ENCODE measurements around the gene TREML4. TPM values are rescaled to one million over a fixed set of nuclear protein-coding genes. Genes with fewer than 3 reads are reported as not detected.
A peak's percentile ranks its signal among the peaks of the same experiment; 100 is the strongest.

The TREML4 gene
- total and polyA plus RNA-seq, 4 donors, result 0.08 to 0.31 TPM; not detected in 2

- Histone ChIP-seq H3K9me3 (ENCODE audit: control insufficient read depth in 4 of 4, low read length in 3 of 4) (no peaks in the 10 kb centered on the region), H3K4me1 (ENCODE audit: control insufficient read depth in 4 of 4, insufficient read depth in 4 of 4, low read length in 3 of 4) (no peaks in the 10 kb centered on the region), H3K27ac (ENCODE audit: low read depth in 1 of 2, low read length in 2 of 2) (no peak overlapping the region), H3K27me3 (ENCODE audit: control insufficient read depth in 4 of 4, insufficient read depth in 4 of 4, low read length in 3 of 4) (peaks cover 0 to 13% (median 0%) of the 10 kb centered on the region in 4 donors), H3K36me3 (ENCODE audit: control insufficient read depth in 4 of 4, insufficient read depth in 3 of 4, low read depth in 1 of 4, low read length in 3 of 4) (no peaks in the 10 kb centered on the region), H3K9ac (ENCODE audit: low read depth in 1 of 2, low read length in 2 of 2) (no peak overlapping the region), H3K4me3 (ENCODE audit: low read depth in 1 of 3, low read length in 3 of 3) (no peak overlapping the region)
- DNase-seq (ENCODE audit: low spot score), result no peak
- WGBS, result 64% methylated on average over 3 of the region's 3 CpGs
- TF ChIP-seq SP1 (IDR thresholded peaks at IDR 0.05) (no peak), HNF4G (IDR thresholded peaks at IDR 0.05) (no peak), NR2F2 (IDR thresholded peaks at IDR 0.05) (no peak), REST (IDR thresholded peaks at IDR 0.05) (no peak)
Measured at GRCh38 chr6:41226752-41227151, 1.4 kb upstream of the TREML4 start.

- WGBS, result 56% methylated on average over 5 of the region's 5 CpGs
- Histone ChIP-seq H3K36me3 (ENCODE audit: control insufficient read depth in 4 of 4, insufficient read depth in 3 of 4, low read depth in 1 of 4, low read length in 3 of 4) (no peaks in the 10 kb centered on the region), H3K4me3 (ENCODE audit: low read depth in 1 of 3, low read length in 3 of 3) (no peak overlapping the region), H3K4me1 (ENCODE audit: control insufficient read depth in 4 of 4, insufficient read depth in 4 of 4, low read length in 3 of 4) (no peaks in the 10 kb centered on the region), H3K27ac (ENCODE audit: low read depth in 1 of 2, low read length in 2 of 2) (no peak overlapping the region), H3K27me3 (ENCODE audit: control insufficient read depth in 4 of 4, insufficient read depth in 4 of 4, low read length in 3 of 4) (peaks cover 0 to 13% (median 0%) of the 10 kb centered on the region in 4 donors), H3K9ac (ENCODE audit: low read depth in 1 of 2, low read length in 2 of 2) (no peak overlapping the region), H3K9me3 (ENCODE audit: control insufficient read depth in 4 of 4, low read length in 3 of 4) (no peaks in the 10 kb centered on the region)
- DNase-seq (ENCODE audit: low spot score), result no peak
- TF ChIP-seq RAD21 (IDR thresholded peaks at IDR 0.05), result peak in 1 of 2 donors; percentile 27
- TF ChIP-seq JUND (IDR thresholded peaks at IDR 0.05), result no peak
Measured at GRCh38 chr6:41228616-41229015, 467 bp downstream of the TREML4 start.

- no peaks in the 10 kb centered on the region for H3K36me3 ChIP-seq (ENCODE audit: control insufficient read depth in 4 of 4, insufficient read depth in 3 of 4, low read depth in 1 of 4, low read length in 3 of 4)
- H3K4me1 ChIP-seq (ENCODE audit: control insufficient read depth in 4 of 4, insufficient read depth in 4 of 4, low read length in 3 of 4), result no peaks in the 10 kb centered on the region
- no peak for DNase-seq (ENCODE audit: low spot score)
- no peak overlapping the region for H3K4me3 ChIP-seq (ENCODE audit: low read depth in 1 of 3, low read length in 3 of 3)
- 87% methylated on average over 4 of the region's 4 CpGs for WGBS
- H3K27ac ChIP-seq (ENCODE audit: low read depth in 1 of 2, low read length in 2 of 2), result no peak overlapping the region
- peaks cover 0 to 13% (median 0%) of the 10 kb centered on the region in 4 donors for H3K27me3 ChIP-seq (ENCODE audit: control insufficient read depth in 4 of 4, insufficient read depth in 4 of 4, low read length in 3 of 4)
- TF ChIP-seq FOXA2 (IDR thresholded peaks at IDR 0.05) (no peak), ZBTB33 (IDR thresholded peaks at IDR 0.05) (no peak), JUND (IDR thresholded peaks at IDR 0.05) (no peak), YY1 (IDR thresholded peaks at IDR 0.05) (no peak), GABPA (IDR thresholded peaks at IDR 0.05 in 1 of 2, conservative IDR thresholded peaks at IDR 0.05 in 1 of 2) (no peak)
- H3K9ac ChIP-seq (ENCODE audit: low read depth in 1 of 2, low read length in 2 of 2), result no peak overlapping the region
- H3K9me3 ChIP-seq (ENCODE audit: control insufficient read depth in 4 of 4, low read length in 3 of 4), result no peaks in the 10 kb centered on the region
Measured at GRCh38 chr6:41229721-41230120, 1.6 kb downstream of the TREML4 start.
